Right cardiac atrium (tissue), 5 donors: Measurements from ENCODE around the gene PIGU. TPM values are rescaled to one million over a fixed set of nuclear protein-coding genes. Genes with fewer than 3 reads are reported as not detected.

Source experiments
- ATAC-seq, 2 donors: fragments of 200-7000 bp; cut with Tn5 transposase; one replicate each; pipeline versions ENCODE4 v1.8.0 to v1.9.1; 2020; ENCODE audit warnings: moderate library complexity in 2 of 2, mild to moderate bottlenecking in 1 of 2
- DNase-seq, 3 donors: peaks; one replicate each; pipeline ENCODE4 v3.0.0-alpha.2; 2020
- H3K27ac ChIP-seq: one replicate; pipeline ENCODE4 v1.5.1; 2013; ENCODE audit warnings: mild to moderate bottlenecking, low read length, control low read depth, moderate library complexity
- H3K27me3 ChIP-seq: one replicate; pipeline ENCODE4 v1.6.1; 2013; ENCODE audit not compliant: control insufficient read depth, insufficient read depth
- H3K4me1 ChIP-seq: one replicate; pipeline ENCODE4 v1.6.1; 2013; ENCODE audit warnings: low read length; ENCODE audit not compliant: control insufficient read depth, insufficient read depth
- H3K4me3 ChIP-seq: one replicate; pipeline ENCODE4 v1.5.1; 2013; ENCODE audit warnings: low read length, control low read depth
- H3K9me3 ChIP-seq: one replicate; pipeline ENCODE4 v1.6.1; 2013; ENCODE audit warnings: low read length; ENCODE audit not compliant: control insufficient read depth
- WGBS: extraction: QIAGEN DNeasy Blood & Tissue Kit; methylation state at CpG from one replicate; pipeline ENCODE4 v1.1.7; 2013; 5-methylcytosine and 5-hydroxymethylcytosine counted together
- intact Hi-C, 4 donors: fragments of 100-400 bp; cut with DNase I; formaldehyde crosslinking; loops; one replicate each; pipeline versions ENCODE4 v1.11.0 to v1.14.0; 2022 to 2023
- polyA plus RNA-seq: library from polyadenylated mRNA; stranded (reverse); fragments of 200-250 nt; gene quantifications from one replicate; pipeline ENCODE4 v1.2.3, GENCODE V29; 2013
- total RNA-seq, 4 donors: library from RNA; stranded (reverse); fragmentation: NEBNext Ultra II Directional; extraction: Animal tissue kit (Norgen Biotek cat#: 25700); gene quantifications; one replicate each; pipeline ENCODE4 v1.2.1, GENCODE V29; 2021
- donor health status: healthy with polysubstance abuse.
- donor health status: DM: no; HTN: yes; CAD: no.
- donor health status: DM: no; HTN: no; CAD: no.
- donor health status: DM: no; HTN: yes; CAD: no; lungs with severe emphysema.
- donor health status: DM: yes; HTN: yes; CAD: no.

The PIGU gene
- total and polyA plus RNA-seq, 5 donors = 11.6 to 18.9 (median 14.2) TPM

DNA sequence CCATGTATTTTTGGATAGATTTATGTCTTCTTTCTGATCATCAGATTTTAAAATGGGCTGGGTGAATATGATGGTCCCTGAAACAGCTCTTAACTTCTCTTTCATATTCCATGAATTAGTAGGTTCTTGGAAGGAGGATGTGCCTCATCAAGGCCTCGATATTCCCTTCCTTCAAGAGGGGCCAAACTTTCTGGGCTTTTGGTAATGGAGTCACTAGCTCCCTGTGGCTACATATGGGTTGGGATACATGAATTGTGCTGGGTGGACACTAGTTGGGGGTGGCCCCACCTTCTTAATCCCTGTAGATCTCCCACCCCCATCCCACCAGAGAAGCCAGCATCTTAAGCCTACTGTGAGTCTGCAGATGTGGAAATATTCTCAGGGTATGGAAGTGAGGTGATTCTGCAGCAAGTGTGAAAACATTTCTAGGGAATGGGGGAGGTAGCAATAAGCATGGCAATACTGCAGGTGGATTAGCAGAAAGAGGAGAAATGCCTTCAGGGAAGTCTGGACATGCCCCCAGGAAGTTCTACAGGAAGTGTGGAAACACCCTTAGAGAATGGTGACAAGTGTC is 29.5 kb upstream of the PIGU start:
- Histone ChIP-seq H3K4me3 (peak overlapping the region; percentile 76), H3K27ac (peak overlapping the region; percentile 97), H3K27me3 (no peaks in the 10 kb centered on the region), H3K4me1 (peaks cover 3% of the 10 kb centered on the region), H3K9me3 (no peaks in the 10 kb centered on the region)
- 81% methylated on average over 1 of the region's 1 CpG for WGBS
- DNase-seq (no peak), ATAC-seq (no peak)
- intact Hi-C loops = loop anchor here in 3 of 4 donors (5.0 to 10.0 kb wide), 3 partner anchors 122 to 169 kb away; no protein-coding TSS in a partner anchor

DNA sequence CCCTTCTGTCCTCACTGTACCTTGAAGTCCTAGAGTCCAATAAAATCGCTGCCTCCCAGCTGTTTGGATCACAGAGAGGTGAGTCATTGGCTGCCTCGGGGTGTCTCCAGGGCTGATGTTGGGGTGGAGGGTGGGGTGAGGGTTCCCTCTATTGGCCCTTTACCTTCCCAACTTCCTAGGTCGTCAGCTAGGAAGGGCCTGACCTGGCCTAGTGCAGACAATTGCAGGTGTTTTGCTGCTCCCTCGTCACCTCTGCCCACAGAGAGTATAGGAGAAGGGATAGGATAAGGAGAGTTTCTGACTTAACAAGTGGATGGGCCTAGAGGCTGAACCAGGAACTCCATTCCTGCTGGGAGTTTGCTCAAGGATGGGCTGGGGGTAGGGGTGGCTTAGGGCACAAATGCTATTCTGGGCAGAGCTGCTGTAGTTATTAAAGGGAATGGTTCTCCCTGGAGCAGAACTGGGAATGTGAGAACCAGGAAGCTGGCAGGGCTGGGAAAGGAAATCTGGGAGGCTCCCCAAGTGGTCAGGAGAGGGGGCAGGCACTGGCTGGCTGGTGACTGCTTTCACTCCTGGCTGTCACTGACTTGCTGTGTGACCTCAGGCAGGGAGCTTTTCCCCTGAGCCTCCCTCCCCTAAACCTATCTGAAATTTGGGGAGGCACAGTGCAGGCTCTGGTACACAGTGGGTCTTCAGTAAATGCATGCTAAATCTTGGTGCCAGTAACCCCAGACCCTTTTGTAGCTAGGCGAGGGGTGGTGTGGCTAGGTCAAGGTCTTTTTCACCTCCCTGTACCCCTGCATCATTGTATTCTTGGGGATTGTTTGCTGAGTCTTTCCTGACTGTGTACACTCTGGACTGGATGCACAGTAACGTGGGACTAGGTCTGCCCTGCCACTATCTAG is 28.8 kb upstream of the PIGU start:
- Histone ChIP-seq H3K27ac (peak overlapping the region; percentile 97), H3K9me3 (no peaks in the 10 kb centered on the region), H3K4me1 (peaks cover 3% of the 10 kb centered on the region), H3K27me3 (no peaks in the 10 kb centered on the region), H3K4me3 (peak overlapping the region; percentile 76)
- DNase-seq (peak; percentile 32 to 74 (median 66)), ATAC-seq (peak; percentile 0 to 2)
- 40% methylated on average over 6 of the region's 6 CpGs for WGBS
- intact Hi-C loops = loop anchor here in 3 of 4 donors (5.0 to 10.0 kb wide), 3 partner anchors 121 to 168 kb away; no protein-coding TSS in a partner anchor

DNA sequence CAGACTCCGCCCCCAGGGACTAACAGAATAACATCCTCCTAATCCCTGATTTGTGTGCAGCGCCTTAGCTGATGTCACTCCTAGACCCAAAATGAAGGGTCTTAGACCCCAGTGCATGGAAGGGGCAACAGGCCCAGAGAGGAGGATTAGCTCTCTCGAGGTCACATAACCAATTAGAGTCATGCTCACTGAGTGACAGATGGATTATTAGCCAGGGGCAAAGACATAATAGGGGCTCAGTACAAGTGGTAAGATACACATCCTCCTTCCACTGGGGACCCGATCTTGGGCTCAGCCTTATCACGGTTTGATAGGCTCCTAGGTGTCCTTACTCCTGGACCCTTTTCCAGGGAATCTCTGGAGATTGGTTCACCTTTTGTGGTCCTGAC is 28.1 kb upstream of the PIGU start:
- no peaks in the 10 kb centered on the region for H3K9me3 ChIP-seq
- H3K4me3 ChIP-seq = peak overlapping the region; percentile 76
- intact Hi-C loops = loop anchor here in 3 of 4 donors (5.0 to 10.0 kb wide), 3 partner anchors 120 to 168 kb away; no protein-coding TSS in a partner anchor
- 23% methylated on average over 5 of the region's 5 CpGs for whole genome bisulfite sequencing
- peaks cover 3% of the 10 kb centered on the region for H3K4me1 ChIP-seq
- H3K27ac ChIP-seq = peak overlapping the region; percentile 97
- DNase-seq (no peak), ATAC-seq (no peak)
- H3K27me3 ChIP-seq = no peaks in the 10 kb centered on the region

DNA sequence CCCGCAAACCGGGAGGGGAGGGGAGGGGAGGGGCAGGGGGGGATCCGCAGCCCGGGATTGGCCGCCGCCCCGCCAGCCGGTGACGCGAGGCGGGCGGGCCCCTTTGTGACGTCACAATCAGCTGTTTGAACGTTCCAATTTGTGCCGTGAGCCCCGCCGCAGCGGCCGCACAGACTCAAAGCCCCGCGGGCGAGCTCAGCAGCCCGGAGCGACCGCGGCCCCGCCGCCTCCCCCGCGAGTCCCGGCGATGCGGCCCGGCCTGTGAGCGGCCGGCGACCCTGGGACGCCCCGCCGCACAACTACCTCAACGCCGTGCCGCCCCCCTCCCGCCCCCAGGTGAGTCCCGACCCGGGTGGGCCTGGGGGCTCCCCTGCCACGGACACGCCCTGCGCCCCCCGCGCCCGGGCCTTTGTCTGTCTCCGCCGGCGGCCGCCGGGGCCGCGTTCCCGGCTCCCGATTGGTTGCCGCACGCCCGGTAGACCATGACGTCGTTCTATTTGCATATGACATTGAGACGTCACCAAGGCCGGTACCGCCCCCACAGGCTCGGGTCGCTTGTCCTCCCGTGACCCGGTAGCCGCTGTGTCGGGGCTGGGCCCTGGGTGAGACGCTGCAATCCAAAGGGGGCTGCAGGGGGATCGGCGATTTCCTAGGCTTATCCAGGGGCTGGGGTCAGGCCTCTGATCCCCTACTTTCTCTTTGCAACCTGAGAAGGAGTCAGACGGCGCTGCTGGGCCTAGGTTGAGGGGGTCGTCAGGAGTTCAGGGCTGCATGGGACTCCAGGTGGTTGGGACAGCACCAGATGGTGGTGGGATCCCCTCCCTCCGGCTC is 27.5 kb upstream of the PIGU start, which contains the start of gene TP53INP2:
Gene TP53INP2 (plus strand): TSS at position 168 of the 831 bp plus-strand sequence. CDS start 4,396 bp downstream, outside the sequence.
- Histone ChIP-seq H3K9me3 (no peaks in the 10 kb centered on the region), H3K27ac (peak within 1 kb of the TSS; percentile 97), H3K4me1 (peaks cover 3% of the 10 kb centered on the region), H3K27me3 (no peaks in the 10 kb centered on the region), H3K4me3 (peak within 1 kb of the TSS; percentile 76)
- WGBS = under 1% methylated on average over 82 of the region's 82 CpGs
- intact Hi-C loops = loop anchor here in 3 of 4 donors (5.0 to 10.0 kb wide), 3 partner anchors 120 to 167 kb away; no protein-coding TSS in a partner anchor
- peak; percentile 80 to 85 for ATAC-seq
- DNase-seq = peak; percentile 95 to 98 (median 97)

DNA sequence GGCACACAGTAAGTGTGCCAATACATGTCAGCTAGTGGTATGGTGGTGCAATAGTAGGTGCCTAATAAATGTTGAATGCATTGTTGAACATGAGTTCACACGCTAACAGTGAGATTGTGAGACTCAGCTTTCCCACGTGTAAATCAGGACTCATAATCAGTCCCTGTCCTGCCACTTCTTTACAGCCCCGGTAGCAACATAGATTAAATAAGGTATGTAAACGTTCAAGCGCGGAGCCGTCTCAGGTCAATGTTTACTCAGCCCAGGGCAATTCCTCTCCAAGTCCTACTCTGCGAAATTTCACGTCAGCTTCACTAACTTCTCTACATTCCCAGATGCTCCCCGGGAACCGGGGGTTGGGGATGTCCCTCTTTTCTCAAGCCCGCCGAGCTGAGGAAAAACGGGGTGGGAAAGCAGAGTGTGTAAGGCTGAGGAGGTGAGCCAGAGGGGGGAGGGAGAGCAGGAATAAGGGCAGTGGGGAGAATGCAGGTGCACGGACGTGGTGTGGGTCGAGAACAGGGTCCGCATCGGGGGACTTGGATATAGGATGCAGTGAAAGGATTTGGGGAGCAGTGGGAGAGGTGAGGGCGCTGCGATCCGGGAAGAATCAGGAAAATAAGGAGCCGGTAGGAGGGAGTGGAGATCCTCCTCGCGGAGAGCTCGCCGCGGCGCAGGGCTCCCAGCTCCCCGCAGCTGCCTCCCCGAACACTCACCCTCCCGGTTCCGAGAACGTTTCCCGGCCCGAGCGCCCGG is 26.7 kb upstream of the PIGU start:
- H3K9me3 ChIP-seq = no peaks in the 10 kb centered on the region
- ATAC-seq (peak in 1 of 2 donors; percentile 8), DNase-seq (no peak)
- WGBS = under 1% methylated on average over 38 of the region's 38 CpGs
- peak overlapping the region; percentile 76 for H3K4me3 ChIP-seq
- H3K27ac ChIP-seq = peak overlapping the region; percentile 59
- intact Hi-C loops = loop anchor here in 2 of 4 donors (10.0 kb wide), 2 partner anchors 119 to 139 kb away; no protein-coding TSS in a partner anchor
- no peaks in the 10 kb centered on the region for H3K27me3 ChIP-seq
- peaks cover 3% of the 10 kb centered on the region for H3K4me1 ChIP-seq

DNA sequence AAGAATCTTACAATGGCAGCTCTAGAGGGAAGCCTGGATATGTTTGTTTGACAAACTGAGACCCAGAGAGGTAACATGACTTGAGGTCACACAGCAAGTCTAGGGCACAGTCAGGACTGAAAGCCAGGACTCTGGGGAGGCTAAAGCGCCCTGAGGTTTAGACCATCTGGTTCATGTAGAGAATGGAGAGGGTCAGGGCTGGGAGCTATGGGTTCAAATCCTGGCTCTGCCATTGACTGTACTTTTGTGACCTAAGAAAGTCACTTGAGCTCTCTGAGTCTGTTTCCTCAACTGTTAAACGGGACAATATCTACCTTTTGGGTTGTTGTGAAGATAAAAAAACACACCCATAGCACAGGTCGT is 26.1 kb upstream of the PIGU start:
- Histone ChIP-seq H3K27ac (no peak overlapping the region), H3K4me3 (no peak overlapping the region), H3K4me1 (peaks cover 3% of the 10 kb centered on the region), H3K9me3 (no peaks in the 10 kb centered on the region), H3K27me3 (no peaks in the 10 kb centered on the region)
- no peak for ATAC-seq
- WGBS = 42% methylated on average over 3 of the region's 3 CpGs
- no peak for DNase-seq
- intact Hi-C loops = loop anchor here in 2 of 4 donors (10.0 kb wide), 2 partner anchors 118 to 138 kb away; no protein-coding TSS in a partner anchor

DNA sequence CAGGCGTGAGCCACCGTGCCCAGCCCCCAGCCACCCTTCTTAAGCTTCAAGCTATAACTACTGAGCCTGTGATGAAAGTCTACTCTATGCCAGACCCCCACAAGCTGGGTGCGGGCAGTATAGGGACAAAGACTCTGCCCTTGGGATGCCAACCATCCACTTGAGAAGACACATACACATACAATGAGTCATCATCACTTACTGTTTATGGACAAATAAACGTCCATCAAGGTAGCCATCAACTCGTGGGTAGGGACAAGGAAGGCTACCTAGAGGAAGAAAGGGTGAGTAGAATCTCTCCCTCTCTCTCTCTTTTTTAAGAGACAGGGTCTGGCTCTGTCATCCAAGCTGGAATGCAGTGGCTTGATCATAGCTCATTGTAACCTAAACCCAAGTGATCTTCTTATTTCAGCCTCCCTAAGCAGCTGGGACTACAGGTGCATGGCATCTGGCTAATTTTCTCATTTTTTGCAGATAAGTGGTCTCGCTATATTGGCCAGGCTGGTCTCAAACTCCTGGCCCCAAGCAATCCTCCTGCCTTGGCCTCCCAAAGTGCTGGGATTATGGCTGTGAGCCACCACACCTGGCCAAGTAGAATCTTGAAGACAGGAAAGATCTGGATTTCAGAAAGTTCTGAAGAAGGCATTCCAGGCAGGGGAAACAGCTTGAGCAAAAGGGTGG is 24.7 kb upstream of the PIGU start:
- Histone ChIP-seq H3K9me3 (no peaks in the 10 kb centered on the region), H3K27ac (no peak overlapping the region), H3K27me3 (no peaks in the 10 kb centered on the region), H3K4me3 (no peak overlapping the region), H3K4me1 (peaks cover 3% of the 10 kb centered on the region)
- intact Hi-C loops = loop anchor here in 2 of 4 donors (10.0 kb wide), 2 partner anchors 117 to 137 kb away; no protein-coding TSS in a partner anchor
- 80% methylated on average over 6 of the region's 6 CpGs for WGBS
- DNase-seq (no peak), ATAC-seq (no peak)

DNA sequence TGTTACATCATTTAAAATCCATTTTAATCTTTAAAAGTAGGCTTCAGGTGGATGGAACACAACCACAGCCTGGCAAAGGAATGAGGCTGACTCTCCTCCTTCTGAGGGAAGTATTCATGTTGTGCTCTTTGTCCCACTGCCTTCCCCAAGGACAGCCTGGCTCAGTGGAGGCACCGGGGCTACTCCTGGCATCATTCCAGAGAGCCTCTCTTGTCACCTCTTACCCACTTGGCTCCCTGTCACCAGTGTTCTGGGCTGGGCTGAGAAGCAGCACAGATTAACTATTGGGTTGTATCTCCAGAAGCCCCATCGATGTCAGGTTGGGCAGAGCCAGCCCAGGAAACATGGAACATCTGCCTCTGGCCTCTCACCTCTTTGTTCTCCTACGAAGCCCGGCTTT is 16.5 kb upstream of the PIGU start:
- H3K27me3 ChIP-seq = no peaks in the 10 kb centered on the region
- DNase-seq (no peak), ATAC-seq (peak; percentile 47 to 68)
- H3K27ac ChIP-seq = no peak overlapping the region
- no peak overlapping the region for H3K4me3 ChIP-seq
- intact Hi-C loops = no loop called here
- H3K9me3 ChIP-seq = no peaks in the 10 kb centered on the region
- 30% methylated on average over 4 of the region's 4 CpGs for WGBS
- H3K4me1 ChIP-seq = no peaks in the 10 kb centered on the region

DNA sequence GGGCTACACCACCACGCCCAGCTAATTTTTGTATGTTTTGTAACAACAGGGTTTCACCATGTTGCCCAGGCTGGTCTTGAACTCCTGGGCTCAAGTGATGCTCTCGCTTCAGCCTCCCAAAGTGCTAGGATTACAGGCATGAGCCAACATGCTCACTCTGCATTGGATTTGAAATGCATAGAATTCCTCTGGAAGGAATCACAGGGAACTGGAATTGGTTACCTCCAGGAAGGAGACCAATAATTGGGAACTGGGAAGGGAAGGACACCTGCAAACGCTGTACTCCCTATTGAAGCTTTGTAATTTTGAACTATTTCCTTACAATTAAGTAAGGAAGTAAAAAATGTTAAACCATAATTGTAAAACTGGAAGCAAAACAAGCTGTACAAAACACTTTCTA is 14.9 kb upstream of the PIGU start:
- Histone ChIP-seq H3K27ac (no peak overlapping the region), H3K9me3 (no peaks in the 10 kb centered on the region), H3K4me1 (no peaks in the 10 kb centered on the region), H3K27me3 (no peaks in the 10 kb centered on the region), H3K4me3 (no peak overlapping the region)
- WGBS = 85% methylated on average over 3 of the region's 3 CpGs
- DNase-seq (no peak), ATAC-seq (no peak)
- intact Hi-C loops = no loop called here
